ENCODE measurements around the gene GKN2.
"Not testable (repeated sequence)": the region's sequence is repeated elsewhere in the genome, so short reads cannot be mapped to it uniquely, and the experiment has no call there.

- not testable (repeated sequence) for TF ChIP-seq CTCF (IDR thresholded peaks at IDR 0.05); EZH2 (IDR thresholded peaks at IDR 0.05; ENCODE audit: borderline replicate concordance, insufficient read depth, low read depth, low read length, poor library complexity, severe bottlenecking)
These were observed 56.7 kb downstream of the GKN2 start for GRCh38 chr2:68895981-68896380.

All from B cell (primary cell).